22Rv1 (cell line): Measurements from ENCODE around the gene COL4A6.

Source experiments
- CTCF ChIP-seq: fragments of 450-650 bp; IDR thresholded peaks from 2 replicates; pipeline ENCODE4 v1.5.1; 2017; ENCODE audit warnings: mild to moderate bottlenecking
- ZFX ChIP-seq: fragments of 450-650 bp; IDR thresholded peaks from 2 replicates; pipeline ENCODE4 v1.6.1; 2017; ENCODE audit warnings: antibody characterized with exemption, borderline replicate concordance

- TF ChIP-seq CTCF, result no peak
- TF ChIP-seq ZFX, result no peak
These were observed 1.3 kb upstream of the COL4A6 start, which contains the start of gene COL4A5 for GRCh38 chrX:108439426-108439942.
